HFFc6 (cell line): Measurements from ENCODE around the gene YJEFN3. TPM values are rescaled to one million over a fixed set of nuclear protein-coding genes. Genes with fewer than 3 reads are reported as not detected.

Experiments used
- DNase-seq: peaks from one replicate; pipeline ENCODE4 v3.0.0-alpha.2; 2018
- H3K27ac Mint-ChIP-seq: 2 replicates; pipeline ENCODE4 v1.8.0; 2020; ENCODE audit warnings: mild to moderate bottlenecking, mixed read lengths
- H3K27me3 Mint-ChIP-seq: 2 replicates; pipeline ENCODE4 v1.8.0; 2021; ENCODE audit warnings: mild to moderate bottlenecking, moderate library complexity, mixed read lengths; ENCODE audit not compliant: insufficient read depth
- H3K36me3 Mint-ChIP-seq: 2 replicates; pipeline ENCODE4 v1.8.0; 2021; ENCODE audit warnings: low read depth, mixed read lengths
- H3K4me1 Mint-ChIP-seq: 2 replicates; pipeline ENCODE4 v1.8.0; 2020; ENCODE audit warnings: low read depth, mixed read lengths
- H3K4me3 Mint-ChIP-seq: 2 replicates; pipeline ENCODE4 v1.8.0; 2020; ENCODE audit warnings: mild to moderate bottlenecking, moderate library complexity, mixed read lengths
- H3K9me3 Mint-ChIP-seq: 2 replicates; pipeline ENCODE4 v1.8.0; 2020; ENCODE audit warnings: mild to moderate bottlenecking, mixed read lengths
- total RNA-seq, 6 experiments: library from RNA; stranded (reverse); fragmentation: NEBNext Ultra II Directional; extraction: Animal tissue kit (Norgen Biotek cat#: 25700); gene quantifications; 2 replicates in 1 of 6; 3 replicates in 5 of 6; pipeline ENCODE4 v1.2.3, GENCODE V29; 2021
- TF ChIP-seq, protein P1 (sequence below): fragments of 200-600 bp; sonication (generic); IDR thresholded peaks from 2 replicates; pipeline ENCODE4 v1.5.0; 2021; ENCODE audit warnings: antibody characterized with exemption, mild to moderate bottlenecking

The YJEFN3 gene
- total RNA-seq, 6 experiments from 2014 or later = 1.4 to 2.5 (median 2.0) TPM

DNA sequence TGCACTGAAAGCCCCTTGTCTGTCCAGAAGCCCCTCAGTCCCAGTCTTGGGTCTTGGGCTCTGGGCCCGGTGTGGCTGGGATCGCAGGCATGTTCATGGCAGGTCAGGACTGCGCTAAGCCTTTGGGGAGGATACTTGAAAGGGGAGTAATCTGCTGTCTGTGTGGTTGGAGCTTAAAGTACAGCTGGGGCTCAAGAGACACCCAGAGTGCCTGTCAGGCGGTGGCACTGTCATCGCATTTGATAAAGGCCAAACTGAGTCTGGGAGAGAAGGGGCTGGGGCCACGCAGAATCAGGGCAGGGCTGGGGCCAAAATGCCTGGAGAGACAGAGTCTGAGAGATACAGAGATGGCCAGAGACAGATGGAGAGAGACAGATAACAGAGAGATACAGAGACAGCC lies 5.1 kb downstream of the YJEFN3 start:
- H3K4me3 Mint-ChIP-seq = no peak overlapping the region
- H3K27me3 Mint-ChIP-seq = peaks cover 7% of the 10 kb centered on the region
- no peaks in the 10 kb centered on the region for H3K9me3 Mint-ChIP-seq
- H3K4me1 Mint-ChIP-seq = peaks cover 23% of the 10 kb centered on the region
- no peak overlapping the region for H3K27ac Mint-ChIP-seq
- H3K36me3 Mint-ChIP-seq = no peaks in the 10 kb centered on the region
- DNase-seq = no peak
- TF ChIP-seq, protein P1, sequence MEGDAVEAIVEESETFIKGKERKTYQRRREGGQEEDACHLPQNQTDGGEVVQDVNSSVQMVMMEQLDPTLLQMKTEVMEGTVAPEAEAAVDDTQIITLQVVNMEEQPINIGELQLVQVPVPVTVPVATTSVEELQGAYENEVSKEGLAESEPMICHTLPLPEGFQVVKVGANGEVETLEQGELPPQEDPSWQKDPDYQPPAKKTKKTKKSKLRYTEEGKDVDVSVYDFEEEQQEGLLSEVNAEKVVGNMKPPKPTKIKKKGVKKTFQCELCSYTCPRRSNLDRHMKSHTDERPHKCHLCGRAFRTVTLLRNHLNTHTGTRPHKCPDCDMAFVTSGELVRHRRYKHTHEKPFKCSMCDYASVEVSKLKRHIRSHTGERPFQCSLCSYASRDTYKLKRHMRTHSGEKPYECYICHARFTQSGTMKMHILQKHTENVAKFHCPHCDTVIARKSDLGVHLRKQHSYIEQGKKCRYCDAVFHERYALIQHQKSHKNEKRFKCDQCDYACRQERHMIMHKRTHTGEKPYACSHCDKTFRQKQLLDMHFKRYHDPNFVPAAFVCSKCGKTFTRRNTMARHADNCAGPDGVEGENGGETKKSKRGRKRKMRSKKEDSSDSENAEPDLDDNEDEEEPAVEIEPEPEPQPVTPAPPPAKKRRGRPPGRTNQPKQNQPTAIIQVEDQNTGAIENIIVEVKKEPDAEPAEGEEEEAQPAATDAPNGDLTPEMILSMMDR = no peak

DNA sequence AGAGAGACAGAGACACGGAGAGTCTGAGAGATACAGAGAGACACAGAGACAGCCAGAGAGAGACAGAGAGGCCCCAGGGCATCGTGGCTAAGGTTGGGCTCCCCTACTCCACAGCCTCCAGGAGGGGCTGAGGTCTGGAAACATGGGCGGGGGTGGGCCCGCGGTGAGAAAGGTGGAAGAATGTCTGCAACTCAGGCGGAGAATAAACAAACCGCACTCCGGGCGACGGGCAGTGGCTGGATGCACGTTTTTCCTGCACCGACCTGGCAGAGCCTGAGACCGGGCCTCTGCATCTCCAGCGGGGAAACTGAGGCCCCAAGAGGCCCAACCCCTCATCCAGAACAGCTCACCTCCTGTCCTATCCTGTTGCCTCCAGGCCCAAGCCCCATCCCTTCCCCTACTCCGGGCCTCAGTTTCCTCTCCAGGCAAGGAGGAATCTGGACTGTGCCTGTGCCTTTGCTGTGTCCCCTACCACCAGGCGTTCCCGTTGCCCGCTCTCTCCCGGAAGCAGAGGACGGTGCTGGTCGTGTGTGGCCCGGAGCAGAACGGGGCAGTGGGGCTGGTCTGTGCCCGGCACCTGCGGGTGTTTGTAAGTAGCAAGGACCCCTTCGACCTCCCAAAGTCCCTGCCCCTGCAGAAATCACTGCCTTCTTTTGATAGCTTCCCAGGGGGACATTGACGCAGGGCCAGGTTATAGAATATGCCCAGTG lies 6.0 kb downstream of the YJEFN3 start:
- no peak overlapping the region; the same call in 1 of the 2 replicates for H3K27ac Mint-ChIP-seq
- TF ChIP-seq, protein P1 = no peak
- H3K27me3 Mint-ChIP-seq = peaks cover 13% of the 10 kb centered on the region
- H3K4me3 Mint-ChIP-seq = no peak overlapping the region; the same call in 1 of the 2 replicates
- H3K9me3 Mint-ChIP-seq = no peaks in the 10 kb centered on the region
- no peak for DNase-seq
- H3K36me3 Mint-ChIP-seq = no peaks in the 10 kb centered on the region
- H3K4me1 Mint-ChIP-seq = peaks cover 17% of the 10 kb centered on the region

DNA sequence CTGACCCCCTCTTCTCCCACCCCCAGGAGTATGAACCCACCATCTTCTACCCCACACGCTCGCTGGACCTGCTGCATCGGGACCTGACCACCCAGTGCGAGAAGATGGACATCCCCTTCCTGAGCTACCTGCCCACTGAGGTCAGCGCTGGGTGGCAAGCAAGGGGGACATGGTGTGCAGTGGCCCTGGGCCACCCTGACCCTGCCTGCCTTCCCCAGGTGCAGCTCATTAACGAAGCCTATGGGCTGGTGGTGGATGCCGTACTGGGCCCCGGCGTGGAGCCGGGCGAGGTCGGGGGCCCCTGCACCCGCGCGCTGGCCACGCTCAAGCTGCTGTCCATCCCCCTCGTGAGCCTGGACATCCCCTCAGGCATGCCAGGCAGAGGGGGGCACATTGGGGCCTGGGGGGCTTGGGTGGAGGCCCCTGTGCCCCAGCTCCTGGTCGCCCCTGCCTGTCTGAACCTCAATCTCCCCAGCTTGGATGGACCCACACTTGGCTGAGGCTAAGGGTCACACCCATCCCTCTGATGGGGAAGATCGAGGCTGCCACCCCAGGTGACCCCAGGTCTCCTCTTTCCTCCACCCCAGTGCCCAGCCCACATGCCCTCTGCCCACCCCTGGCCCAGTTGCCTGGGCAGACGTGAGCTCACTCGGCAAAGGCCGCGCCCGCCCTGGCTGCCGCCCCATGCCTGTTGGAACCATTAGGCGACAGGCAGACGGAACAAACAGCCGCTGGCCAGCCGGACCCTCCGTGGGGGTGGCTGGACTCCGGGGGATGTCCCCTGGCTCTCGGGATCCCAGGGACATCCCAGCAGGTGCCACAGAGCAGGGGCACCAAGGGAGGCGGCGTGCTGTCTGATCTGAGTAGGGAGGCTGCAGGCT lies 6.8 kb downstream of the YJEFN3 start:
- TF ChIP-seq, protein P1 = no peak
- Mint-ChIP-seq H3K9me3 (no peaks in the 10 kb centered on the region), H3K27ac (no peak overlapping the region), H3K4me1 (peaks cover 12% of the 10 kb centered on the region; the same call in 1 of the 2 replicates), H3K36me3 (no peaks in the 10 kb centered on the region), H3K4me3 (no peak overlapping the region), H3K27me3 (peaks cover 13% of the 10 kb centered on the region)
- DNase-seq = no peak

DNA sequence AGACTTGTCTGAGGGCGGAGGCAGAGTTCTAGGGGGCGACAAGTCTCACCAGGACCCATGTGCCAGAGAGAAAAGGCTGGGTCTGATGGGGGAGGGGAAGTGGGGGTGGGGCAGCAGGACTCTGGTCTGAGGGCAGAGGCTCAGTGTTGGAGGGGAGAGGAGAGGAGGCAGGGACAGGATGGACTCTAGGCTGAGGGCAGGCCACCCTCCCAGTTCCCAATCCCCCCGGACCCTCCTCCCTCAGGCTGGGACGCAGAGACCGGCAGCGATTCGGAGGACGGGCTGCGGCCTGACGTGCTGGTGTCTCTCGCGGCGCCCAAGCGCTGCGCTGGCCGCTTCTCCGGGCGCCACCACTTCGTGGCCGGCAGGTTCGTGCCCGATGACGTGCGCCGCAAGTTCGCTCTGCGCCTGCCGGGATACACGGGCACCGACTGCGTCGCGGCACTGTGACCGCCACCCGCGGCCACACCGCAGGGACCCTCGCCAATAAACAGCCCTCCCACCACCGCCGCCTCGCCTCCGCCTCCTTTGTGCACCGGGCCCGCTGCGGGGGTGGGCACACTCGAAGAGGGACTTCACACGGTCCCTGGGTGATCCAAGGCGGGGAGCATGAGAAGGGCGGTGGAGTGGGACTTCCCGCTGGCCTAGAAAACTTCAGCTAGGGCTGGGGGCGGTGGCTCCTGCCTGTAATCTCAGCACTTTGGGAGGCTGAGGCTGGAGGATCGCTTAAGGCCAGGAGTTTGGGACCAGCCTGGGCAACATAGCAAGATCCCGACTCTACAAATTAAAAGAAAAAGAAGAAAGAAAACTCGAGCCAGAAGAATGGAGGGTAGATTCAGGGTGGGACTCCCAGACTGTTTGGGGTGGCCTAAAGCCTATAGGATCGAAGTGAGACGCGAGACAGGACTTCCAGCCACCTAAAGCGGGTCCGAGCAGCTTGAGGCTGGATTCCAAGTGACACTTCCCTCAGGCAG lies 8.7 kb downstream of the YJEFN3 start:
- TF ChIP-seq, protein P1 = no peak
- Mint-ChIP-seq H3K27ac (no peak overlapping the region), H3K36me3 (no peaks in the 10 kb centered on the region), H3K9me3 (no peaks in the 10 kb centered on the region), H3K4me3 (no peak overlapping the region), H3K4me1 (no peaks in the 10 kb centered on the region), H3K27me3 (peaks cover 11% of the 10 kb centered on the region)
- no peak for DNase-seq
